ENCODE results near the gene GBF1. TPM values are rescaled to one million over a fixed set of nuclear protein-coding genes. Genes with fewer than 3 reads are reported as not detected.

The GBF1 gene
- total and polyA plus RNA-seq, 4 donors: 6.0 to 27.2 (median 15.2) TPM

DNA sequence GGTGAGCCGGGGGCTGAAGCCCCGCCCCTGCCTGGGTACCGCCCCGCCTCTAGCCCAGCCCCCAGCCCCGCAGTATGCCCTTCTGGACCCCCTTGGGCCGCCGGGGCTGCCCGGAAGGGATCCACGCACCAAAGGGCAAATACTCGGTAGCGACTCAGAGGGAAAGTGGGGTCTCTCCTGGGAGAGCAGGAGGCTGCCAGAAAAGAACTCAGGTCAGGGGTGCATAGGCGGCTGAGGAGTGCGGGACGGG is 176.1 kb downstream of the GBF1 start:
- DNase-seq (ENCODE audit: low spot score): no peak
- WGBS: under 1% methylated on average over 14 of the region's 14 CpGs
- TF ChIP-seq, protein P1, sequence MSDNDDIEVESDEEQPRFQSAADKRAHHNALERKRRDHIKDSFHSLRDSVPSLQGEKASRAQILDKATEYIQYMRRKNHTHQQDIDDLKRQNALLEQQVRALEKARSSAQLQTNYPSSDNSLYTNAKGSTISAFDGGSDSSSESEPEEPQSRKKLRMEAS (IDR thresholded peaks at IDR 0.05): no peak
- TF ChIP-seq, protein P2, sequence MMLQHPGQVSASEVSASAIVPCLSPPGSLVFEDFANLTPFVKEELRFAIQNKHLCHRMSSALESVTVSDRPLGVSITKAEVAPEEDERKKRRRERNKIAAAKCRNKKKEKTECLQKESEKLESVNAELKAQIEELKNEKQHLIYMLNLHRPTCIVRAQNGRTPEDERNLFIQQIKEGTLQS (IDR thresholded peaks at IDR 0.05): no peak
- TF ChIP-seq RAD21 (IDR thresholded peaks at IDR 0.05) (no peak), GABPA (IDR thresholded peaks at IDR 0.05 in 1 of 2, conservative IDR thresholded peaks at IDR 0.05 in 1 of 2) (no peak)
- TF ChIP-seq, protein P3, sequence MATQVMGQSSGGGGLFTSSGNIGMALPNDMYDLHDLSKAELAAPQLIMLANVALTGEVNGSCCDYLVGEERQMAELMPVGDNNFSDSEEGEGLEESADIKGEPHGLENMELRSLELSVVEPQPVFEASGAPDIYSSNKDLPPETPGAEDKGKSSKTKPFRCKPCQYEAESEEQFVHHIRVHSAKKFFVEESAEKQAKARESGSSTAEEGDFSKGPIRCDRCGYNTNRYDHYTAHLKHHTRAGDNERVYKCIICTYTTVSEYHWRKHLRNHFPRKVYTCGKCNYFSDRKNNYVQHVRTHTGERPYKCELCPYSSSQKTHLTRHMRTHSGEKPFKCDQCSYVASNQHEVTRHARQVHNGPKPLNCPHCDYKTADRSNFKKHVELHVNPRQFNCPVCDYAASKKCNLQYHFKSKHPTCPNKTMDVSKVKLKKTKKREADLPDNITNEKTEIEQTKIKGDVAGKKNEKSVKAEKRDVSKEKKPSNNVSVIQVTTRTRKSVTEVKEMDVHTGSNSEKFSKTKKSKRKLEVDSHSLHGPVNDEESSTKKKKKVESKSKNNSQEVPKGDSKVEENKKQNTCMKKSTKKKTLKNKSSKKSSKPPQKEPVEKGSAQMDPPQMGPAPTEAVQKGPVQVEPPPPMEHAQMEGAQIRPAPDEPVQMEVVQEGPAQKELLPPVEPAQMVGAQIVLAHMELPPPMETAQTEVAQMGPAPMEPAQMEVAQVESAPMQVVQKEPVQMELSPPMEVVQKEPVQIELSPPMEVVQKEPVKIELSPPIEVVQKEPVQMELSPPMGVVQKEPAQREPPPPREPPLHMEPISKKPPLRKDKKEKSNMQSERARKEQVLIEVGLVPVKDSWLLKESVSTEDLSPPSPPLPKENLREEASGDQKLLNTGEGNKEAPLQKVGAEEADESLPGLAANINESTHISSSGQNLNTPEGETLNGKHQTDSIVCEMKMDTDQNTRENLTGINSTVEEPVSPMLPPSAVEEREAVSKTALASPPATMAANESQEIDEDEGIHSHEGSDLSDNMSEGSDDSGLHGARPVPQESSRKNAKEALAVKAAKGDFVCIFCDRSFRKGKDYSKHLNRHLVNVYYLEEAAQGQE (IDR thresholded peaks at IDR 0.05): no peak

DNA sequence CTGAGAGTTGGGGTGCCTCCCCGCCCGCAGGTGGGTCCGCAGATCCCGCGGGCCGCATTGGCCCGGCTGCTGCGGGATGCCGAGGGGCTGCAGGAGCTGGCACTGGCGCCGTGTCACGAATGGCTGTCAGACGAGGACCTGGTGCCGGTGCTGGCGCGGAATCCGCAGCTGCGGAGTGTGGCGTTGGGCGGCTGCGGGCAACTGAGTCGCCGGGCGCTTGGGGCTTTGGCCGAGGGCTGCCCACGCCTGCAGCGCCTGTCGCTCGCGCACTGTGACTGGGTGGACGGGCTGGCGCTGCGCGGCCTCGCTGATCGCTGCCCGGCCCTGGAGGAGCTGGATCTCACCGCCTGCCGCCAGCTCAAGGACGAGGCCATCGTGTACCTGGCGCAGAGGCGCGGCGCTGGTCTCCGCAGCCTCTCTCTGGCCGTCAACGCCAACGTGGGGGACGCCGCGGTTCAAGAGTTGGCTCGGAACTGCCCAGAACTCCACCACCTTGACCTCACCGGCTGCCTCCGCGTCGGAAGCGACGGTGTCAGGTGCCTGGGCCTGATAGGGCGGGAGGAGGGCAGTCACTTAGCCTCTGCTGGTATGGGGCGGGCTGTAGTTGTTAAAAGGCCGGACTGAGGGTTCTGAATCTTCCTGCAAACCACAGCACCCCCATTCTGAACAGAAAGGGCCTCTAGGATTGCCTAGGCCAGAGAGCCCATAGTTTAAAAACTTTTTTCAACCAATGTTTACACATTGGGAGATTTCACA is 176.6 kb downstream of the GBF1 start:
- H3K36me3 ChIP-seq (ENCODE audit: control insufficient read depth in 4 of 4, insufficient read depth in 3 of 4, low read depth in 1 of 4, low read length in 3 of 4): peaks cover 0 to 10% (median 0%) of the 10 kb centered on the region in 4 donors
- DNase-seq (ENCODE audit: low spot score): peak; percentile 59
- peak overlapping the region; percentile 26 to 47 for H3K9ac ChIP-seq (ENCODE audit: low read depth in 1 of 2, low read length in 2 of 2)
- 1% methylated on average over 62 of the region's 62 CpGs for WGBS
- H3K27ac ChIP-seq (ENCODE audit: low read depth in 1 of 2, low read length in 2 of 2): peak overlapping the region; percentile 84 to 87
- TF ChIP-seq, protein P3 (IDR thresholded peaks at IDR 0.05): no peak
- TF ChIP-seq JUND (IDR thresholded peaks at IDR 0.05): no peak
- TF ChIP-seq, protein P2 (IDR thresholded peaks at IDR 0.05): no peak
- TF ChIP-seq HNF4G (IDR thresholded peaks at IDR 0.05): no peak
- H3K4me1 ChIP-seq (ENCODE audit: control insufficient read depth in 4 of 4, insufficient read depth in 4 of 4, low read length in 3 of 4): peaks cover 12 to 42% (median 30%) of the 10 kb centered on the region in 4 donors
- no peaks in the 10 kb centered on the region for H3K9me3 ChIP-seq (ENCODE audit: control insufficient read depth in 4 of 4, low read length in 3 of 4)
- H3K27me3 ChIP-seq (ENCODE audit: control insufficient read depth in 4 of 4, insufficient read depth in 4 of 4, low read length in 3 of 4): no peaks in the 10 kb centered on the region
- peak overlapping the region; percentile 86 to 95 (median 87) for H3K4me3 ChIP-seq (ENCODE audit: low read depth in 1 of 3, low read length in 3 of 3)

More for the DNA sequence above, 176.1 kb downstream of the GBF1 start:
- H3K9ac ChIP-seq (ENCODE audit: low read depth in 1 of 2, low read length in 2 of 2): peak overlapping the region; percentile 26 to 47
- H3K27me3 ChIP-seq (ENCODE audit: control insufficient read depth in 4 of 4, insufficient read depth in 4 of 4, low read length in 3 of 4): no peaks in the 10 kb centered on the region
- H3K36me3 ChIP-seq (ENCODE audit: control insufficient read depth in 4 of 4, insufficient read depth in 3 of 4, low read depth in 1 of 4, low read length in 3 of 4): peaks cover 0 to 10% (median 0%) of the 10 kb centered on the region in 4 donors
- peak overlapping the region; percentile 86 to 95 (median 87) for H3K4me3 ChIP-seq (ENCODE audit: low read depth in 1 of 3, low read length in 3 of 3)
- no peaks in the 10 kb centered on the region for H3K9me3 ChIP-seq (ENCODE audit: control insufficient read depth in 4 of 4, low read length in 3 of 4)
- H3K27ac ChIP-seq (ENCODE audit: low read depth in 1 of 2, low read length in 2 of 2): peak overlapping the region; percentile 84 to 87
- H3K4me1 ChIP-seq (ENCODE audit: control insufficient read depth in 4 of 4, insufficient read depth in 4 of 4, low read length in 3 of 4): peaks cover 12 to 42% (median 30%) of the 10 kb centered on the region in 4 donors
